ENCODE data around the gene PKIB. TPM values are rescaled to one million over a fixed set of nuclear protein-coding genes. Genes with fewer than 3 reads are reported as not detected.
A peak's percentile ranks its signal among the peaks of the same experiment; 100 is the strongest.
"Not testable (repeated sequence)": the region's sequence is repeated elsewhere in the genome, so short reads cannot be mapped to it uniquely, and the experiment has no call there.

Gene PKIB
- total and polyA plus RNA-seq, 5 donors from 2014 or later, result 0.32 to 0.95 (median 0.67) TPM; not detected in 1

DNA sequence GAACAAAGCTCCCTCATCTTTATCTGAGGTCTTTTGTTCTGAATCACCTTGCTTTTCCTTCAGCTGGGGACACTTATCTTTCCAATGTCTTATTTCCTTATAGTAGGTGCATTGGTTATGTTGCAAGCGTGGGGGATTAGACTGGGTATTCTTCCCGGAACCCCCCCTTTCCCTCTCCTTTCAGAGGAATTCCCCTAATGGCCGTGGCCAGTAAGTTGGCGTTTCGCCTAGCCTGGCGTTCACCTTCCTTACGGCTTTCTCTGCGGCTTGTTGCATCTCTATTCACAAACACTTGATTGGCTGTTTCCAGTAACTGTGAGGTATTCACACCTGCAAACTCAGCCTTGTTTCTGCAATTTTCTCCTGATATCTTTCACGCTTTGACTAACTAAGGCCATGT lies 136.5 kb downstream of the PKIB start:
- Histone ChIP-seq H3K27me3 (ENCODE audit: control insufficient read depth, insufficient read depth, low read length) (no peaks in the 10 kb centered on the region), H3K36me3 (ENCODE audit: control insufficient read depth, insufficient read depth, low read length) (no peaks in the 10 kb centered on the region), H3K27ac (ENCODE audit: insufficient read depth, low read length, poor library complexity, severe bottlenecking) (no peak overlapping the region), H3K4me1 (ENCODE audit: control insufficient read depth, insufficient read depth, low read length, poor library complexity, severe bottlenecking) (no peaks in the 10 kb centered on the region), H3K9me3 (ENCODE audit: control insufficient read depth in 2 of 2, low read length in 2 of 2) (no peaks in the 10 kb centered on the region), H3K4me3 (ENCODE audit: low read depth, low read length) (no peak overlapping the region)
- H3K4me1 Mint-ChIP-seq, result peaks cover 0 to 8% (median 6%) of the 10 kb centered on the region in 4 donors
- no peak overlapping the region for H3K4me3 Mint-ChIP-seq
- no peaks in the 10 kb centered on the region for H3K27me3 Mint-ChIP-seq
- H3K9me3 Mint-ChIP-seq, result peaks cover 0 to 8% (median 3%) of the 10 kb centered on the region in 7 donors
- no peaks in the 10 kb centered on the region for H3K36me3 Mint-ChIP-seq
- H3K27ac Mint-ChIP-seq, result no peak overlapping the region
- ATAC-seq (ENCODE audit: low read depth in 2 of 2), result no peak
- no peak for DNase-seq

DNA sequence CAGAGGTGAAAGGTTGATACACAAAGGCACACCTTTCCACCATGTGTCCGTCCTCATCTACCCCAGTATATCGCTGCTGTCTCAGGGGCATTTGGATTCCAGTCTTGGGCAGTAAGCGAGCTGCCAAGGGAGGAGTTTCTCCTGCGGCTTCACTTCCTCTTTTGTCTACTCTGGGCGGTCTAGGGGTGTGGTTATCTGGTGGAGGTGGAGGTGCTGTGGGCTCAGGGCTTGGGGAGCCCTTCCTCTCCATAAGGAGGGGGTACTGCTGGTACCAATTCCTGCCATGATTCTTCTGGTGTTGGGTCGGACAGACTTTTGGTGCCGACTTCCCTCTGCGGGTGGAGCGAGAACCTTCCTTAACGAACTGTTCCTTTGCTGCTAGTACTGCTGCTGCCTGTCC lies 137.4 kb downstream of the PKIB start:
- no peak for ATAC-seq (ENCODE audit: low read depth in 2 of 2)
- Mint-ChIP-seq H3K36me3 (no peaks in the 10 kb centered on the region), H3K4me3 (no peak overlapping the region), H3K4me1 (peaks cover 0 to 13% (median 7%) of the 10 kb centered on the region in 4 donors), H3K9me3 (peaks cover 0 to 8% (median 3%) of the 10 kb centered on the region in 7 donors), H3K27ac (no peak overlapping the region), H3K27me3 (no peaks in the 10 kb centered on the region)
- H3K4me3 ChIP-seq (ENCODE audit: low read depth, low read length), result no peak overlapping the region
- H3K27ac ChIP-seq (ENCODE audit: insufficient read depth, low read length, poor library complexity, severe bottlenecking), result no peak overlapping the region
- no peak for DNase-seq
- H3K4me1 ChIP-seq (ENCODE audit: control insufficient read depth, insufficient read depth, low read length, poor library complexity, severe bottlenecking), result no peaks in the 10 kb centered on the region
- no peaks in the 10 kb centered on the region for H3K36me3 ChIP-seq (ENCODE audit: control insufficient read depth, insufficient read depth, low read length)
- H3K27me3 ChIP-seq (ENCODE audit: control insufficient read depth, insufficient read depth, low read length), result no peaks in the 10 kb centered on the region
- H3K9me3 ChIP-seq (ENCODE audit: control insufficient read depth in 2 of 2, low read length in 2 of 2), result no peaks in the 10 kb centered on the region

- H3K9me3 Mint-ChIP-seq; H3K27me3 ChIP-seq (ENCODE audit: control insufficient read depth, insufficient read depth, low read length); H3K4me3 Mint-ChIP-seq; H3K4me1 ChIP-seq (ENCODE audit: control insufficient read depth, insufficient read depth, low read length, poor library complexity, severe bottlenecking); ATAC-seq (ENCODE audit: low read depth in 2 of 2); H3K36me3 Mint-ChIP-seq; H3K27ac ChIP-seq (ENCODE audit: insufficient read depth, low read length, poor library complexity, severe bottlenecking); H3K27me3 Mint-ChIP-seq; DNase-seq; H3K27ac Mint-ChIP-seq; H3K9me3 ChIP-seq (ENCODE audit: control insufficient read depth in 2 of 2, low read length in 2 of 2); H3K4me3 ChIP-seq (ENCODE audit: low read depth, low read length); H3K36me3 ChIP-seq (ENCODE audit: control insufficient read depth, insufficient read depth, low read length): not testable (repeated sequence)
- peaks cover 0 to 13% (median 7%) of the 10 kb centered on the region in 4 donors for H3K4me1 Mint-ChIP-seq
Observed at GRCh38 chr6:122748945-122749344, 138.7 kb downstream of the PKIB start.

DNA sequence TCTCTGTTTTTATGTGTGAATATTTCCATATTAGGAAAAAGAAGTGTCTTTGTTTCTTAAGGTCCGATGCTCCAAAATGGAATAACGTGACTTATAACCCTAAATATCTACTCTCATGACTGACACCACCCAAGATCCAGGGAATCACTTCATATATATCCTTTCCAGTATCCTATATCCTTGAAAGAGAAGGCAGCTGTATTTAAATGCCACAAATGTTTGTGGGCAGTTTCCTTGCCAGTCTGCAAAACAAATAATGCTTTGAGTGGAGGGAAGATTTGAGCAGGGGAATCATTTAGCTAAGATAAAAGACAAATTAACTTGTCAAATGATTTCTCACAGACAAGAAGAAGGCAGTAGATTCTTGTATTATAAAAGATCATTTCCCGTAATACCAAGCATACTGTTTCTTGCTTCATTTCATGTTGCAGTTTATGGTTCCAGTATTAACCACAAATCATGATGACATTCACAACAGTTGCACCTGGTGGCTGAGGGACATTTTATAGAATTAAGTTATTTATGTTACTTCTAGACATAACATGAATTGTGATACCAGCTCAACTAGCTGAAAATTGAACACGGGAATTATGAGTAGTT lies 139.3 kb downstream of the PKIB start:
- H3K27ac ChIP-seq (ENCODE audit: insufficient read depth, low read length, poor library complexity, severe bottlenecking), result no peak overlapping the region
- Mint-ChIP-seq H3K4me1 (peaks cover 0 to 13% (median 7%) of the 10 kb centered on the region in 4 donors), H3K27ac (no peak overlapping the region)

GRCh38 chr6:122751326-122751725 lies 141.1 kb downstream of the PKIB start:
- Mint-ChIP-seq H3K4me3 (peak overlapping the region in 2 of 4 donors; percentile 26 to 79), H3K4me1 (peaks cover 3 to 16% (median 7%) of the 10 kb centered on the region in 4 donors), H3K27me3 (no peaks in the 10 kb centered on the region), H3K36me3 (no peaks in the 10 kb centered on the region), H3K27ac (peak overlapping the region; percentile 5 to 75 (median 50)), H3K9me3 (peaks cover 0 to 6% (median 3%) of the 10 kb centered on the region in 7 donors)
- no peaks in the 10 kb centered on the region for H3K4me1 ChIP-seq (ENCODE audit: control insufficient read depth, insufficient read depth, low read length, poor library complexity, severe bottlenecking)
- ATAC-seq (ENCODE audit: low read depth in 2 of 2) (peak in 1 of 2 donors; percentile 60), DNase-seq (peak in 1 of 3 donors; percentile 35)
- H3K27ac ChIP-seq (ENCODE audit: insufficient read depth, low read length, poor library complexity, severe bottlenecking), result no peak overlapping the region
- no peaks in the 10 kb centered on the region for H3K36me3 ChIP-seq (ENCODE audit: control insufficient read depth, insufficient read depth, low read length)
- H3K4me3 ChIP-seq (ENCODE audit: low read depth, low read length), result no peak overlapping the region
- no peaks in the 10 kb centered on the region for H3K27me3 ChIP-seq (ENCODE audit: control insufficient read depth, insufficient read depth, low read length)
- H3K9me3 ChIP-seq (ENCODE audit: control insufficient read depth in 2 of 2, low read length in 2 of 2), result no peaks in the 10 kb centered on the region

More for the DNA sequence above, 139.3 kb downstream of the PKIB start:
- no peak overlapping the region for H3K4me3 Mint-ChIP-seq
- peaks cover 0 to 8% (median 3%) of the 10 kb centered on the region in 7 donors for H3K9me3 Mint-ChIP-seq
- DNase-seq, result no peak
- no peaks in the 10 kb centered on the region for H3K27me3 Mint-ChIP-seq
- Histone ChIP-seq H3K4me3 (ENCODE audit: low read depth, low read length) (no peak overlapping the region), H3K4me1 (ENCODE audit: control insufficient read depth, insufficient read depth, low read length, poor library complexity, severe bottlenecking) (no peaks in the 10 kb centered on the region), H3K27me3 (ENCODE audit: control insufficient read depth, insufficient read depth, low read length) (no peaks in the 10 kb centered on the region), H3K36me3 (ENCODE audit: control insufficient read depth, insufficient read depth, low read length) (no peaks in the 10 kb centered on the region), H3K9me3 (ENCODE audit: control insufficient read depth in 2 of 2, low read length in 2 of 2) (no peaks in the 10 kb centered on the region)
- no peaks in the 10 kb centered on the region for H3K36me3 Mint-ChIP-seq
- no peak for ATAC-seq (ENCODE audit: low read depth in 2 of 2)

GRCh38 chr6:122752459-122752858 lies 142.3 kb downstream of the PKIB start:
- Histone ChIP-seq H3K9me3 (ENCODE audit: control insufficient read depth in 2 of 2, low read length in 2 of 2) (no peaks in the 10 kb centered on the region), H3K4me1 (ENCODE audit: control insufficient read depth, insufficient read depth, low read length, poor library complexity, severe bottlenecking) (no peaks in the 10 kb centered on the region), H3K27me3 (ENCODE audit: control insufficient read depth, insufficient read depth, low read length) (no peaks in the 10 kb centered on the region), H3K36me3 (ENCODE audit: control insufficient read depth, insufficient read depth, low read length) (no peaks in the 10 kb centered on the region), H3K4me3 (ENCODE audit: low read depth, low read length) (no peak overlapping the region), H3K27ac (ENCODE audit: insufficient read depth, low read length, poor library complexity, severe bottlenecking) (no peak overlapping the region)
- DNase-seq (no peak), ATAC-seq (ENCODE audit: low read depth in 2 of 2) (no peak)
- Mint-ChIP-seq H3K4me1 (peaks cover 5 to 16% (median 7%) of the 10 kb centered on the region in 4 donors), H3K27me3 (no peaks in the 10 kb centered on the region), H3K4me3 (no peak overlapping the region), H3K27ac (no peak overlapping the region), H3K36me3 (no peaks in the 10 kb centered on the region), H3K9me3 (peaks cover 0 to 10% (median 0%) of the 10 kb centered on the region in 7 donors)

GRCh38 chr6:122753000-122753687 lies 142.9 kb downstream of the PKIB start:
- Histone ChIP-seq H3K9me3 (ENCODE audit: control insufficient read depth in 2 of 2, low read length in 2 of 2) (no peaks in the 10 kb centered on the region), H3K4me1 (ENCODE audit: control insufficient read depth, insufficient read depth, low read length, poor library complexity, severe bottlenecking) (no peaks in the 10 kb centered on the region), H3K36me3 (ENCODE audit: control insufficient read depth, insufficient read depth, low read length) (no peaks in the 10 kb centered on the region), H3K27ac (ENCODE audit: insufficient read depth, low read length, poor library complexity, severe bottlenecking) (no peak overlapping the region), H3K27me3 (ENCODE audit: control insufficient read depth, insufficient read depth, low read length) (no peaks in the 10 kb centered on the region), H3K4me3 (ENCODE audit: low read depth, low read length) (no peak overlapping the region)
- Mint-ChIP-seq H3K27me3 (no peaks in the 10 kb centered on the region), H3K4me1 (peaks cover 5 to 16% (median 7%) of the 10 kb centered on the region in 4 donors), H3K4me3 (no peak overlapping the region), H3K9me3 (peaks cover 0 to 10% (median 0%) of the 10 kb centered on the region in 7 donors), H3K36me3 (no peaks in the 10 kb centered on the region), H3K27ac (no peak overlapping the region)
- ATAC-seq (ENCODE audit: low read depth in 2 of 2) (no peak), DNase-seq (no peak)

DNA sequence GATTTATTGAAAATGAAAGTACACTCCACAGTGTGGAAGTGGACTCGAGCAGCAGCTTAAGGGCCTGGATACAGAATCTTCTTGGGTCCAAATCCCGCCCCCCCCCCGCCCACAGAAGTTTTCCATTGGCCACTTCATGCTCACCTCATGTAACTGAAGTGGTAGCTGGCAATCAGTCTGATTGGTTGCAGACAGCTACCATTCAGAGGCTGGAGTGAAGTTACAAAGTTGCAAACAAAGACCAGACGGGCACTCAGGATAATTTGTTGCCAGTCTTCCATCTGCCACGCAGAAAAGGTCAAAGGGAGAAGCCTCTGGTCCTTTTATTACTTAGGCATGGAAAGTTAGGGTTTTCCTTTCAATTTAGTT lies 143.5 kb downstream of the PKIB start:
- H3K9me3 Mint-ChIP-seq, result peaks cover 0 to 10% (median 0%) of the 10 kb centered on the region in 7 donors
- no peaks in the 10 kb centered on the region for H3K36me3 Mint-ChIP-seq
- H3K27me3 Mint-ChIP-seq, result no peaks in the 10 kb centered on the region
- Histone ChIP-seq H3K27ac (ENCODE audit: insufficient read depth, low read length, poor library complexity, severe bottlenecking) (no peak overlapping the region), H3K9me3 (ENCODE audit: control insufficient read depth in 2 of 2, low read length in 2 of 2) (no peaks in the 10 kb centered on the region), H3K4me1 (ENCODE audit: control insufficient read depth, insufficient read depth, low read length, poor library complexity, severe bottlenecking) (no peaks in the 10 kb centered on the region), H3K27me3 (ENCODE audit: control insufficient read depth, insufficient read depth, low read length) (no peaks in the 10 kb centered on the region), H3K4me3 (ENCODE audit: low read depth, low read length) (no peak overlapping the region), H3K36me3 (ENCODE audit: control insufficient read depth, insufficient read depth, low read length) (no peaks in the 10 kb centered on the region)
- ATAC-seq (ENCODE audit: low read depth in 2 of 2) (no peak), DNase-seq (no peak)
- H3K4me3 Mint-ChIP-seq, result no peak overlapping the region
- H3K4me1 Mint-ChIP-seq, result peaks cover 5 to 16% (median 7%) of the 10 kb centered on the region in 4 donors
- no peak overlapping the region for H3K27ac Mint-ChIP-seq

All from CD4-positive, CD25-positive, alpha-beta regulatory T cell (primary cell).